ENCODE measurements around the gene JMY.

GRCh38 chr5:79259383-79259782, 23.5 kb downstream of the JMY start:
- TF ChIP-seq HDGF (IDR thresholded peaks at IDR 0.05; ENCODE audit: borderline replicate concordance) (no peak), SP1 (IDR thresholded peaks at IDR 0.05) (no peak), FOXM1 (IDR thresholded peaks at IDR 0.05; ENCODE audit: borderline replicate concordance) (no peak), BHLHE40 (IDR thresholded peaks at IDR 0.05; ENCODE audit: borderline replicate concordance) (no peak)
